ENCODE results near the gene LAMB3. TPM values are rescaled to one million over a fixed set of nuclear protein-coding genes. Genes with fewer than 3 reads are reported as not detected.

Gene LAMB3
- total and polyA plus RNA-seq, 3 donors from 2014 or later: 1.6 to 2.0 (median 1.7) TPM

DNA sequence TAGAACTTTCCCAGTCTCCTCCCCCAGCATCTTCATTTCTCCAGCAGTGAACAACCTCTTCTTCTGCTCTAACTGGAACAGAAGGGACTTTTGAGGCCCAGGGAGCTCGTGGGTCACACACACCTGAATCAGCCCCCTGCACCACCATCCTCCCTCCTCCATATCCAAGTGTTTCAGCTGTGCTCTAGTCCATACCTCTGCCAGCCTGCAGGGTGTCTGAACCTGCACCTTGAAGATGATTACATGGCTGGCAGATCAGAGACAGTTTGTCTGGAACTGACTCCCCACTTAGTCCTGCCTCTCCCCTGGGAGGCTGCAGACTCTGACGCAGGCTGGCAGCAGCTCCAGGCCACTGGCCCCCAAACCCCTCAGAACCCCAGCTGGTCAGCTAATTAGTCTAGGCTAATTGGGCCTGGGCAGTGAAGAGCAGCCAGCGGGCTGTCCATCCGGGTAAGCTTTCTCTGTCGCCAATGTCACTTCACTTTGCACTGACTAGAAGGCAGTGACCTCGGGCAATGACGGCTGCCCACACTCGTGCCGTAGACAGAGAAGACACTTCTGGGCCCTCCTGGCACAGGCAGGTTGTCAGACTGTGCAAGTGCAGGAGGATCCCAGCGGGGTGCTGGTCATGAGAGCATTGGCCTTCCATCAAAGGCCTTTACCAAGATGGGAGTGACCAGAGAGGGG is 56.5 kb downstream of the LAMB3 start:
- Histone ChIP-seq H3K27me3 (no peaks in the 10 kb centered on the region), H3K4me3 (no peak overlapping the region), H3K9me3 (no peaks in the 10 kb centered on the region), H3K27ac (no peak overlapping the region), H3K4me1 (peaks cover under 1% of the 10 kb centered on the region), H3K36me3 (ENCODE audit: low read depth, missing control alignments) (no peaks in the 10 kb centered on the region)
- TF ChIP-seq, protein P1, sequence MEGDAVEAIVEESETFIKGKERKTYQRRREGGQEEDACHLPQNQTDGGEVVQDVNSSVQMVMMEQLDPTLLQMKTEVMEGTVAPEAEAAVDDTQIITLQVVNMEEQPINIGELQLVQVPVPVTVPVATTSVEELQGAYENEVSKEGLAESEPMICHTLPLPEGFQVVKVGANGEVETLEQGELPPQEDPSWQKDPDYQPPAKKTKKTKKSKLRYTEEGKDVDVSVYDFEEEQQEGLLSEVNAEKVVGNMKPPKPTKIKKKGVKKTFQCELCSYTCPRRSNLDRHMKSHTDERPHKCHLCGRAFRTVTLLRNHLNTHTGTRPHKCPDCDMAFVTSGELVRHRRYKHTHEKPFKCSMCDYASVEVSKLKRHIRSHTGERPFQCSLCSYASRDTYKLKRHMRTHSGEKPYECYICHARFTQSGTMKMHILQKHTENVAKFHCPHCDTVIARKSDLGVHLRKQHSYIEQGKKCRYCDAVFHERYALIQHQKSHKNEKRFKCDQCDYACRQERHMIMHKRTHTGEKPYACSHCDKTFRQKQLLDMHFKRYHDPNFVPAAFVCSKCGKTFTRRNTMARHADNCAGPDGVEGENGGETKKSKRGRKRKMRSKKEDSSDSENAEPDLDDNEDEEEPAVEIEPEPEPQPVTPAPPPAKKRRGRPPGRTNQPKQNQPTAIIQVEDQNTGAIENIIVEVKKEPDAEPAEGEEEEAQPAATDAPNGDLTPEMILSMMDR (IDR thresholded peaks at IDR 0.05): no peak
- no peak for TF ChIP-seq POLR2A (IDR thresholded peaks at IDR 0.05)
- no peak for DNase-seq
- intact Hi-C loops (cut with DNase I; ENCODE audit: low total_unique reads): no loop called here
- 87 to 99% methylated on average over 5 to 10 of the region's 10 CpGs for WGBS, 2 donors

DNA sequence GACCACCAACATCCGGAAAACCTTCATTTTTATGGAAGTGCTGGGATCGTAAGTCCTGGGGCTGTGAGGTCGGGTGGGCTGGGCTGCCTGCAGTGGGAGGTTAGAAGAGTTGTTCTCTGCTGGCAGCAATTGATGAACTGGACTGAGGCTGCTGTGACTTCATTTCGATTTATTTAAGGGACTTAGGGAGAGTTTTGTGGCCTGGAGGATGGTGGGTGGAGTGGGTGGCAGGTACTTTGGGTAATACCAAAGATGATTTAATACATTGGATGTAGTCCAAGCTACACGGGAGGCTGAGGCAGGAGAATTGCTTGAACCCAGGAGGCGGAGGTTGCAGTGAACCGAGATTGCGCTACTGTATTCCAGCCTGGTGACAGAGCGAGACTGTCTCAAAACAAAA is 57.2 kb downstream of the LAMB3 start:
- Histone ChIP-seq H3K27me3 (no peaks in the 10 kb centered on the region), H3K9me3 (no peaks in the 10 kb centered on the region), H3K4me3 (no peak overlapping the region), H3K4me1 (peaks cover 3% of the 10 kb centered on the region), H3K27ac (no peak overlapping the region), H3K36me3 (ENCODE audit: low read depth, missing control alignments) (no peaks in the 10 kb centered on the region)
- 77 to 79% methylated on average over 9 of the region's 9 CpGs for WGBS, 2 donors
- no peak for DNase-seq
- intact Hi-C loops (cut with DNase I; ENCODE audit: low total_unique reads): no loop called here
- TF ChIP-seq, protein P1 (IDR thresholded peaks at IDR 0.05): no peak
- no peak for TF ChIP-seq POLR2A (IDR thresholded peaks at IDR 0.05)

DNA sequence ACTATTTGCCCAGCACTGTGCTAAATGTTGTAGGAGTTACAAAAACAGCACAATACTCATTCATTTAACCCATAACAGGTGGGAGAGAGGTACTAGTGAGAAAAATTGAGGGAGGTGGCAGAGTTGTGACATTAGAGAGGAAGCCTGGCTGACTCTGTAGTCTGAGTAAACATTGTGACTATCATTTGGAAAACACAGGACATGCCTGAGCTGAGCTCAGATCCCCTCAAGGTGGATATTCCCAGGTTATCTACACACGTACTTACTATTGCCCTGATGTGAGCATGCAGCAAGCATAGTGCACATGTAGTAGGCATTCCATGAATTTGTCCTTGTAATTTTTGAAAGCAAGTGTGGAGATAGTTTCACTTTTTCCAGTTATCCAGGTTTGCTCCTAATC is 57.8 kb downstream of the LAMB3 start:
- no peaks in the 10 kb centered on the region for H3K9me3 ChIP-seq
- WGBS, 2 donors: 69 to 73% methylated on average over 1 of the region's 1 CpG
- TF ChIP-seq, protein P1 (IDR thresholded peaks at IDR 0.05): no peak
- TF ChIP-seq POLR2A (IDR thresholded peaks at IDR 0.05): no peak
- no peaks in the 10 kb centered on the region for H3K36me3 ChIP-seq (ENCODE audit: low read depth, missing control alignments)
- H3K4me3 ChIP-seq: no peak overlapping the region
- H3K27me3 ChIP-seq: no peaks in the 10 kb centered on the region
- H3K27ac ChIP-seq: no peak overlapping the region
- intact Hi-C loops (cut with DNase I; ENCODE audit: low total_unique reads): no loop called here
- peaks cover 3% of the 10 kb centered on the region for H3K4me1 ChIP-seq
- DNase-seq: no peak

DNA sequence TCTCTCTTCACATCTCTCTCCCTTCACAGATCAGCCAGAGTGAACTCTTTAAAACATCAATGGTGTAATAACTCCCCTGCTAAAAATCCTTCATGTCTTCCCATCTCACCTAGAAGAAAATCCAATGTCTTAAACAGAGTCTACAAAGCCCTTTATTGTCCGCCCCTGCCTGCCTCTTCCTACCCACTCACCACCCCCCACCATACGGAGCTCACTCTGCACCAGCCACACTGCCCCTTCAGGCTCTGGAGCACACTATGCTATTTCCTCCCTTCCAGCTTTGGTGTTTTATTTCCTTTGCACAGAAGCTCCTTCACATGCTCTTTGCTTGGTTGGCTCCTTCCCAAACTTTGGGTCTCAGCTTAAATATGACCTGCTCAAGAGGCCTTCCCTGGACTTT is 58.5 kb downstream of the LAMB3 start:
- Histone ChIP-seq H3K4me3 (no peak overlapping the region), H3K27ac (no peak overlapping the region), H3K4me1 (peaks cover 5% of the 10 kb centered on the region), H3K9me3 (no peaks in the 10 kb centered on the region), H3K27me3 (no peaks in the 10 kb centered on the region), H3K36me3 (ENCODE audit: low read depth, missing control alignments) (no peaks in the 10 kb centered on the region)
- WGBS, 2 donors: 53 to 75% methylated on average over 2 of the region's 2 CpGs
- intact Hi-C loops (cut with DNase I; ENCODE audit: low total_unique reads): no loop called here
- TF ChIP-seq, protein P1 (IDR thresholded peaks at IDR 0.05): no peak
- TF ChIP-seq POLR2A (IDR thresholded peaks at IDR 0.05): no peak
- no peak for DNase-seq

DNA sequence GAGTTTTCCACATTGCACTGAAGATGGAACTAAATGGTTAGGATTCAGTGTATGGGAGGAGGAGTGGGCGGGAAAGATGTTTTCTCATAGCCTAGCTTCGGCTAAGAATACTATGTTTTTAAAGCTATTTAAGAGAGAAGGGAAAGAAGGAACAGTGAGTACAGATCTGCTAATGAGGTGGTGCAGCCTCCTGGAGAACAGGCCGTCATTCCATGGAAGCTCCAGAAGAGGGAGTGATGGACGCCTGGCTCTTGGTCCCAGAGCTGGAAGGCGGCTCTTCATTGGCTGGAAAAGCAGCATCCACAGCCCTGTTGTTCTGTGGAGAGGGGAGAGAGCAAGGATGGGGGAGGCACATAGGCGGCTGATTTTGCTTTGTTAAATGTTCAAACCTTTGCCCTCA is 61.8 kb downstream of the LAMB3 start:
- no peaks in the 10 kb centered on the region for H3K9me3 ChIP-seq
- peak overlapping the region in 1 of 2 donors; percentile 77 for H3K27ac ChIP-seq
- peak; percentile 57 for DNase-seq
- H3K27me3 ChIP-seq: no peaks in the 10 kb centered on the region
- WGBS, 2 donors: 35 to 43% methylated on average over 6 of the region's 6 CpGs
- intact Hi-C loops (cut with DNase I; ENCODE audit: low total_unique reads): no loop called here
- H3K36me3 ChIP-seq (ENCODE audit: low read depth, missing control alignments): no peaks in the 10 kb centered on the region
- H3K4me1 ChIP-seq: peaks cover 14% of the 10 kb centered on the region
- no peak overlapping the region for H3K4me3 ChIP-seq
- TF ChIP-seq, protein P1 (IDR thresholded peaks at IDR 0.05): peak in 2 of 3 experiments; percentile 9 to 26
- no peak for TF ChIP-seq POLR2A (IDR thresholded peaks at IDR 0.05)

All from testis (tissue), 3 donors.